Measurements from ENCODE around the gene HDAC6.

The HDAC6 gene

GRCh38 chrX:48791063-48791820 lies 10.6 kb upstream of the HDAC6 start:
- Histone ChIP-seq H3K4me1 (ENCODE audit: control insufficient read depth, insufficient read depth, low read length) (no peaks in the 10 kb centered on the region), H3K9me3 (replicated peaks; ENCODE audit: low read length) (no peaks in the 10 kb centered on the region), H3K4me3 (ENCODE audit: low read length) (no peak overlapping the region), H3K4me2 (ENCODE audit: low read length) (no peak overlapping the region), H3K36me3 (ENCODE audit: insufficient read depth, low read length) (no peaks in the 10 kb centered on the region), H3K9ac (ENCODE audit: low read depth, low read length) (no peak overlapping the region), H3K27me3 (ENCODE audit: control insufficient read depth, insufficient read depth, low read length) (peaks cover 11% of the 10 kb centered on the region)

- Histone ChIP-seq H3K9ac (ENCODE audit: low read depth, low read length) (no peak overlapping the region), H3K27me3 (ENCODE audit: control insufficient read depth, insufficient read depth, low read length) (peaks cover 5% of the 10 kb centered on the region), H3K4me3 (ENCODE audit: low read length) (no peak overlapping the region), H3K4me2 (ENCODE audit: low read length) (no peak overlapping the region), H3K9me3 (replicated peaks; ENCODE audit: low read length) (no peaks in the 10 kb centered on the region), H3K4me1 (ENCODE audit: control insufficient read depth, insufficient read depth, low read length) (no peaks in the 10 kb centered on the region), H3K36me3 (ENCODE audit: insufficient read depth, low read length) (no peaks in the 10 kb centered on the region)
Observed at GRCh38 chrX:48792219-48792618, 9.6 kb upstream of the HDAC6 start.

GRCh38 chrX:48793935-48794334 lies 7.9 kb upstream of the HDAC6 start:
- H3K4me1 ChIP-seq (ENCODE audit: control insufficient read depth, insufficient read depth, low read length) = no peaks in the 10 kb centered on the region
- no peaks in the 10 kb centered on the region for H3K27me3 ChIP-seq (ENCODE audit: control insufficient read depth, insufficient read depth, low read length)
- H3K36me3 ChIP-seq (ENCODE audit: insufficient read depth, low read length) = no peaks in the 10 kb centered on the region
- no peak overlapping the region for H3K9ac ChIP-seq (ENCODE audit: low read depth, low read length)
- H3K4me3 ChIP-seq (ENCODE audit: low read length) = no peak overlapping the region
- H3K9me3 ChIP-seq (replicated peaks; ENCODE audit: low read length) = no peaks in the 10 kb centered on the region
- no peak overlapping the region for H3K4me2 ChIP-seq (ENCODE audit: low read length)

- Histone ChIP-seq H3K27me3 (ENCODE audit: control insufficient read depth, insufficient read depth, low read length) (no peaks in the 10 kb centered on the region), H3K9ac (ENCODE audit: low read depth, low read length) (no peak overlapping the region), H3K4me2 (ENCODE audit: low read length) (no peak overlapping the region), H3K9me3 (replicated peaks; ENCODE audit: low read length) (no peaks in the 10 kb centered on the region), H3K4me1 (ENCODE audit: control insufficient read depth, insufficient read depth, low read length) (no peaks in the 10 kb centered on the region), H3K36me3 (ENCODE audit: insufficient read depth, low read length) (no peaks in the 10 kb centered on the region), H3K4me3 (ENCODE audit: low read length) (no peak overlapping the region)
Observed at GRCh38 chrX:48794340-48794910, 7.4 kb upstream of the HDAC6 start.

GRCh38 chrX:48794911-48795515 lies 6.9 kb upstream of the HDAC6 start:
- Histone ChIP-seq H3K4me2 (ENCODE audit: low read length) (no peak overlapping the region), H3K4me1 (ENCODE audit: control insufficient read depth, insufficient read depth, low read length) (no peaks in the 10 kb centered on the region)

GRCh38 chrX:48798318-48798717 lies 3.5 kb upstream of the HDAC6 start:
- Histone ChIP-seq H3K36me3 (ENCODE audit: insufficient read depth, low read length) (no peaks in the 10 kb centered on the region), H3K9me3 (replicated peaks; ENCODE audit: low read length) (no peaks in the 10 kb centered on the region), H3K4me1 (ENCODE audit: control insufficient read depth, insufficient read depth, low read length) (peaks cover 5% of the 10 kb centered on the region), H3K4me3 (ENCODE audit: low read length) (no peak overlapping the region), H3K9ac (ENCODE audit: low read depth, low read length) (no peak overlapping the region), H3K27me3 (ENCODE audit: control insufficient read depth, insufficient read depth, low read length) (no peaks in the 10 kb centered on the region), H3K4me2 (ENCODE audit: low read length) (no peak overlapping the region)

More at GRCh38 chrX:48794911-48795515, 6.9 kb upstream of the HDAC6 start:
- no peaks in the 10 kb centered on the region for H3K36me3 ChIP-seq (ENCODE audit: insufficient read depth, low read length)
- H3K9ac ChIP-seq (ENCODE audit: low read depth, low read length) = no peak overlapping the region
- no peak overlapping the region for H3K4me3 ChIP-seq (ENCODE audit: low read length)
- H3K9me3 ChIP-seq (replicated peaks; ENCODE audit: low read length) = no peaks in the 10 kb centered on the region
- no peaks in the 10 kb centered on the region for H3K27me3 ChIP-seq (ENCODE audit: control insufficient read depth, insufficient read depth, low read length)

- Histone ChIP-seq H3K4me1 (ENCODE audit: control insufficient read depth, insufficient read depth, low read length) (peaks cover 5% of the 10 kb centered on the region), H3K9ac (ENCODE audit: low read depth, low read length) (peak overlapping the region; percentile 86), H3K27me3 (ENCODE audit: control insufficient read depth, insufficient read depth, low read length) (no peaks in the 10 kb centered on the region), H3K9me3 (replicated peaks; ENCODE audit: low read length) (no peaks in the 10 kb centered on the region), H3K4me2 (ENCODE audit: low read length) (peak overlapping the region; percentile 86), H3K4me3 (ENCODE audit: low read length) (peak overlapping the region; percentile 87), H3K36me3 (ENCODE audit: insufficient read depth, low read length) (no peaks in the 10 kb centered on the region)
Observed at GRCh38 chrX:48800574-48801279, 1.1 kb upstream of the HDAC6 start.

GRCh38 chrX:48802089-48802904 lies 430 bp downstream of the HDAC6 start:
- peaks cover 5% of the 10 kb centered on the region for H3K4me1 ChIP-seq (ENCODE audit: control insufficient read depth, insufficient read depth, low read length)
- H3K36me3 ChIP-seq (ENCODE audit: insufficient read depth, low read length) = no peaks in the 10 kb centered on the region
- peak overlapping the region; percentile 80 for H3K4me2 ChIP-seq (ENCODE audit: low read length)
- peak overlapping the region; percentile 87 for H3K4me3 ChIP-seq (ENCODE audit: low read length)
- no peaks in the 10 kb centered on the region for H3K27me3 ChIP-seq (ENCODE audit: control insufficient read depth, insufficient read depth, low read length)
- no peaks in the 10 kb centered on the region for H3K9me3 ChIP-seq (replicated peaks; ENCODE audit: low read length)
- H3K9ac ChIP-seq (ENCODE audit: low read depth, low read length) = peak overlapping the region; percentile 95

- peaks cover 2% of the 10 kb centered on the region for H3K36me3 ChIP-seq (ENCODE audit: insufficient read depth, low read length)
- H3K4me2 ChIP-seq (ENCODE audit: low read length) = peak overlapping the region; percentile 80
- H3K9ac ChIP-seq (ENCODE audit: low read depth, low read length) = peak overlapping the region; percentile 95
- no peaks in the 10 kb centered on the region for H3K9me3 ChIP-seq (replicated peaks; ENCODE audit: low read length)
- peak overlapping the region; percentile 87 for H3K4me3 ChIP-seq (ENCODE audit: low read length)
- peaks cover 5% of the 10 kb centered on the region for H3K4me1 ChIP-seq (ENCODE audit: control insufficient read depth, insufficient read depth, low read length)
- H3K27me3 ChIP-seq (ENCODE audit: control insufficient read depth, insufficient read depth, low read length) = no peaks in the 10 kb centered on the region
Observed at GRCh38 chrX:48802905-48803200, 986 bp downstream of the HDAC6 start.

- no peaks in the 10 kb centered on the region for H3K9me3 ChIP-seq (replicated peaks; ENCODE audit: low read length)
- H3K36me3 ChIP-seq (ENCODE audit: insufficient read depth, low read length) = peaks cover 4% of the 10 kb centered on the region
- H3K4me2 ChIP-seq (ENCODE audit: low read length) = no peak overlapping the region
Observed at GRCh38 chrX:48806081-48806480, 4.2 kb downstream of the HDAC6 start.

GRCh38 chrX:48813644-48814043 lies 11.8 kb downstream of the HDAC6 start:
- Histone ChIP-seq H3K4me2 (ENCODE audit: low read length) (no peak overlapping the region), H3K9me3 (replicated peaks; ENCODE audit: low read length) (no peaks in the 10 kb centered on the region), H3K4me1 (ENCODE audit: control insufficient read depth, insufficient read depth, low read length) (no peaks in the 10 kb centered on the region), H3K4me3 (ENCODE audit: low read length) (no peak overlapping the region), H3K27me3 (ENCODE audit: control insufficient read depth, insufficient read depth, low read length) (no peaks in the 10 kb centered on the region), H3K9ac (ENCODE audit: low read depth, low read length) (no peak overlapping the region), H3K36me3 (ENCODE audit: insufficient read depth, low read length) (peaks cover 2% of the 10 kb centered on the region)

More at GRCh38 chrX:48806081-48806480, 4.2 kb downstream of the HDAC6 start:
- H3K9ac ChIP-seq (ENCODE audit: low read depth, low read length) = no peak overlapping the region
- H3K4me1 ChIP-seq (ENCODE audit: control insufficient read depth, insufficient read depth, low read length) = no peaks in the 10 kb centered on the region
- no peak overlapping the region for H3K4me3 ChIP-seq (ENCODE audit: low read length)
- H3K27me3 ChIP-seq (ENCODE audit: control insufficient read depth, insufficient read depth, low read length) = no peaks in the 10 kb centered on the region

All from skeletal muscle satellite cell (primary cell).